GM12874 (cell line): ENCODE results near the gene IQCE.

ENCODE experiments used
- TF ChIP-seq, protein P1 (sequence below): IDR thresholded peaks from 2 replicates; pipeline ENCODE4 v1.5.1; 2011; ENCODE audit warnings: low read depth, mild to moderate bottlenecking, control low read depth, low read length, moderate library complexity; ENCODE audit not compliant: insufficient read depth

Gene IQCE

DNA sequence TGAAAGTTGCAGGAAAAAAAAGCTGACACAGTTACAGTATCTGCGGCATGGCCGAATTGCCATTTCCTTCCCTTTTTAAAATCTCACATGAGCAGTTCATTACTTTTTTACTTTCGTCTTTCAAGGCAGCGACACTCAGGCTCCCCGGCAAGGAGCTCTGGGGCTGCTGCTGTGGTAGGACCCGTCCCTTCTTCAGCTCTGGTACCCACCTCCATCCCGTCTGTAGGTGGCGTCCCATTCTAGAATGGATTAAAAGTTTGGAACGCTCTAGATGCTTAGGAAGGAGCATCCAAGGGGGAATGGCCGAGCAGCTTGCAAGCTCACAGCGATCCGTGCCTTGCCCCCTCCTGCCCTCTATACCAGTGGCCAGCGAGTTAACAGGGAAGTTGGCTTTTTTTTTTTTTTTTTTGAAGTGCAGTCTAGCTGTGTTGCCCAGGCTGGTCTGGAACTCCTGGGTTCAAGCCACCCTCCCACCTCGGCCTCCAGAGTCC, 50.2 kb downstream of the IQCE start:
- TF ChIP-seq, protein P1, sequence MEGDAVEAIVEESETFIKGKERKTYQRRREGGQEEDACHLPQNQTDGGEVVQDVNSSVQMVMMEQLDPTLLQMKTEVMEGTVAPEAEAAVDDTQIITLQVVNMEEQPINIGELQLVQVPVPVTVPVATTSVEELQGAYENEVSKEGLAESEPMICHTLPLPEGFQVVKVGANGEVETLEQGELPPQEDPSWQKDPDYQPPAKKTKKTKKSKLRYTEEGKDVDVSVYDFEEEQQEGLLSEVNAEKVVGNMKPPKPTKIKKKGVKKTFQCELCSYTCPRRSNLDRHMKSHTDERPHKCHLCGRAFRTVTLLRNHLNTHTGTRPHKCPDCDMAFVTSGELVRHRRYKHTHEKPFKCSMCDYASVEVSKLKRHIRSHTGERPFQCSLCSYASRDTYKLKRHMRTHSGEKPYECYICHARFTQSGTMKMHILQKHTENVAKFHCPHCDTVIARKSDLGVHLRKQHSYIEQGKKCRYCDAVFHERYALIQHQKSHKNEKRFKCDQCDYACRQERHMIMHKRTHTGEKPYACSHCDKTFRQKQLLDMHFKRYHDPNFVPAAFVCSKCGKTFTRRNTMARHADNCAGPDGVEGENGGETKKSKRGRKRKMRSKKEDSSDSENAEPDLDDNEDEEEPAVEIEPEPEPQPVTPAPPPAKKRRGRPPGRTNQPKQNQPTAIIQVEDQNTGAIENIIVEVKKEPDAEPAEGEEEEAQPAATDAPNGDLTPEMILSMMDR: peak; percentile 42; the same call in 1 of the 2 replicates

DNA sequence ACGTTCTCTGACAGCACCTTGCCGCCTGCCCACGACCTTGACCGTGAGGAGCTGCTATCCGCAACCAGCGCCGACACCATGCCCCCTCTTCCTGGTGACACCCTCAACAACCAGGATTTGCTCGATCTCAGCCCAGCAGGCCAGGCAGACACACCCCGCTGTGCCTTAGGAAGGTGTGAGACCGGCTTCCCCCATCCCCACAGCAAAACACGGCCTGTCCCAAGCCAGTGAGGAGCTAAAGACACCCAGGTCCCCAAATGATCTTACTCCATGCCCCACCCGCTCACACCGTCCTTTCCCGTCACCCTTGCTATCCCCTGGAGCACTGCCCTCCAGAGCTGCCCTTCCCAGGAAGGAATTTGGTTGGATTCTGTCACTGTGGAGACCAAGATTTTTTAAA, 51.7 kb downstream of the IQCE start:
- TF ChIP-seq, protein P1: no peak

DNA sequence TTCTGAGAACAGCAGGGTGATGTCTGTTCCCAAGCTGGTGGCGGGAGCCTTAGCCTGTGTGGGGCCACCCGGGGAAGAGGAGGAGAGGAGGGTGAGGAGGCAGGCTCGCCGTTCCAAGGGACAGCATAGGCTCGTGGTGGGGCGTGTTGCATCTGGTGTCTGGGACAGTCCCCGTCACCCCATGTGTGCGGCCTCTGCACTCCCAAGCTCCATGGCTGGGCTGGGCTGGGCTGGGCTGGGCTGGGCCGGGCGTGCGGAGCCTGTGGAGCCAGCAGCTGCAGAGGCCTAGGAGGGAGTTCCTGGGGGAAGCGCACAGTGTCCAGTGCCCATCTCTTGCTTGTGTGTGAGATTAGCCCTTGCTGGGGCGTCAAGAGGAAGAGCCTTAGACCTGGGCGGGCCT, 52.1 kb downstream of the IQCE start:
- TF ChIP-seq, protein P1: no peak

DNA sequence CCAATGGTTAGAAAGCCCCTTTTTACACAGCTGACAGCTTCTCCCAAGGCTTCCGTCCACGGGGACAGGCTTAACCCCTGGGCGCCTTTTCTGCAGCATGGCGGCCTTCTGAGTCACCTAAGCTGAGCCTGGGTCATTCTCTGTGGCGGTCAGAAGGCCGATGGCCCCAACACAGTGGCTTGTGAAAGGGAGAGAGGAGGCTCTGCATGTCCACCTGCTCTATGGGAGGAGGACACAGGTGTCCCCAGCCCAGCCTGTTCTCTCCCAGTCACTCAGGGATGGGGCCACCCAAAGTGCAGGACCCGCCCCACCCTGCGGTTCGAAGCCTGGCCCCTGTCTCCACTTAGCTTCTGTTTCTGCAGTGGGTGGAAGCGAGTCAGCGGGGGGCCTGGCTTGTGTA, 52.6 kb downstream of the IQCE start:
- TF ChIP-seq, protein P1: no peak

DNA sequence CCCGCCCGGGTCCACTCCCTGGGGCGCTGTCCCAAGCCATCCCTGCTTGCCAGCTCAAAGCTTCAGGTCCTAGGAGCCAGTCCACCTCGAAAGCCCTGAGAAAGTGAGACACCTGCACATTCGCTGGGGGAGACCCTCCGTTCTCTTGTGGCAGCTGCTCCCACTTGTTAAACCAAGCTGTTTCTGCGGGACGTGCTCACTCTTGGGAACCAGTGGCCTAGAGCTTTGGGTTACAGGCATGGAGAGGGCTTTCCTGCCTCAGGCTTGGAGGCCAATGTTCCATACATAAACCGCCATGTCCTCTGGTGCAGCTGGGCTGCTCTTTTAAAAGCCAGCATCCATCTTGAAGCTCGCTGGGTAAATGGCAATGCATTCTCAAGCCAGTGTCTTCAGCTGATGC, 53.1 kb downstream of the IQCE start:
- TF ChIP-seq, protein P1: no peak

DNA sequence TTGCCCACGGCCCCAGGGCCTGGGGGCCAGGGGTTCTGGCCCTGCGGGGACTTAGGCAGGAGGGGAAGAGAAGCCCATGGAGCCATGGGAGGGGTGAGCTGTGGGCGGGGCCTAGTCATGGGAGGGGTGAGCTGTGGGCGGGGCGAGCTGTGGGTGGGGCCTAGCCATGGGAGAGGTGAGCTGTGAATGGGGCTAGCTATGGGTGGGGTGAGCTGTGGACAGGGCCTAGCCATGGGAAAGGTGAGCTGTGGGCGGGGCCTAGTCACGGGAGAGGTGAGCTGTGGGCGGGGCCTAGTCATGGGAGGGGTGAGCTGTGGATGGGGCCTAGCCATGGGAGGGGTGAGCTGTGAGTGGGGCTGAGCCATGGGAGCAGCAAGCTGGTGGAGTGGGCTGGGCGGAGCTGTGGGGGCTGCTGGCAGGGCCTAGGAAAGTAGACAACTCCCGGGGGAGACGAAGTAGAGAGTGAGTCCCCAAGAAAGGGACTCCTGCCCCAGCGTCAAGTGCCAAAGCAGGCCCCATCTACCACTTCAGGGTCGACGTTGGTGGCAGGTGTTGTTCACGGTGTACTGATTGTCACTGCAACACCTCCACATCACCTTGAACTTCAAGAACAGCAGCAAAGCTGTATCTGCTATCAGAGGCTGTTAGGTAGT, 53.8 kb downstream of the IQCE start:
- TF ChIP-seq, protein P1: no peak

DNA sequence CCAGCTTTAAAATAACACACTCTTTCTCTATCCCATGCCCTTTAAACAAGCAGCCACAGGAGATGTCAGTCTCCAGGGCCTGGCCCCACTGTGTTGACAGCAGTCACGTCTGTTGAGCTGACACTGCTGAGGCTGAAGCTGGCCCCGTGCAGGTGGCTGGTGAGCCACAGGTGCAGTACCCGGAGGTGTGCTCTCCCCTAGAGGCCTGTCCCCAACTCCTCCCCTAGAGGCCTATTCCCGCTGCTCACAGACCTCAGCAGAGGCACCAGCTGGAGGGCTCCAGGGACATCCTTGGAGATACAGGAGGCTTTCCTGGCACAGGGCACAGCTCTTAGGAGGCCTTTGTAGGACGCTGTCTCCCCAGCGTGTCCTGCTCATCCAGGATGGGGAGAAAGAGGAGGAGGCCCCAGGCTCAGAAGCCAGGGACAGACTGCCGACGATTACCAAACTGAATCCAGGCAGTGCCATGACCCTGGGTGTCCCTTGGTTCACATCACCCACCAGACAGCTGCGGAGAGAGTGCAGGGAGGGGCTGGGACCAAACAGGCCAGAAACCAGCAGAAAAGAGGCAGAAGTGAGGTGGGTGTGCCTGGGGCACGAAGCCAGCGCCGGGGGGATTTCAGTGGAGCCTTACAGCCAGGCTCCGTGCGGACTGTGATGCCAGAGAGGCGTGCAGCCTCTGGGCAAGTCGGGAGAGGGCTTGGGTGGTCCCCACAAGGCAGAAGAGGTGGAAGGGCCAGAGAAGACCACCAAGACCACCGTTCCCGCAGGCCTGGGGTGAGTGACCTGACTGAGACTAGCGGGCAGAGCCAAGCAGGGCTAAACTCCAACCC, 54.5 kb downstream of the IQCE start:
- TF ChIP-seq, protein P1: no peak
